MCF 10A (cell line): ENCODE data around the gene LDAF1. TPM values are rescaled to one million over a fixed set of nuclear protein-coding genes. Genes with fewer than 3 reads are reported as not detected.

ENCODE experiments used
- BruUV-seq: library from RNA; stranded (reverse); fragments of 400-500 nt; replicated peaks from 2 replicates; lab custom pipeline; 2021; lab: Mats Ljungman, UMichigan
- CTCF ChIA-PET: fragments of 300-600 bp; sonication (Branson Sonifier 250); formaldehyde crosslinking; extraction: SDS; loops from one replicate; lab custom pipeline; 2021; ENCODE audit warnings: antibody characterized with exemption, inconsistent platforms; lab: Yijun Ruan, JAX
- POLR2A ChIA-PET: fragments of 300-600, 350-650 bp; sonication (Branson Sonifier 250); formaldehyde crosslinking; extraction: SDS; loops from one replicate; lab custom pipeline; 2020; ENCODE audit warnings: antibody characterized with exemption, inconsistent platforms; lab: Yijun Ruan, JAX
- DNase-seq: peaks from one replicate; pipeline ENCODE4 v3.0.0-alpha.2; 2018; ENCODE audit not compliant: unreplicated experiment
- H3K27ac Mint-ChIP-seq: one replicate; pipeline ENCODE4 v1.8.0; 2022; ENCODE audit warnings: mild to moderate bottlenecking, low read depth, mixed read lengths; ENCODE audit not compliant: unreplicated experiment
- H3K27me3 Mint-ChIP-seq: one replicate; pipeline ENCODE4 v1.8.0; 2022; ENCODE audit warnings: mixed read lengths; ENCODE audit not compliant: insufficient read depth, unreplicated experiment
- H3K36me3 Mint-ChIP-seq: one replicate; pipeline ENCODE4 v1.8.0; 2022; ENCODE audit warnings: mild to moderate bottlenecking, moderate library complexity, mixed read lengths; ENCODE audit not compliant: insufficient read depth, unreplicated experiment
- H3K4me1 Mint-ChIP-seq: one replicate; pipeline ENCODE4 v1.8.0; 2022; ENCODE audit warnings: mixed read lengths; ENCODE audit not compliant: insufficient read depth, unreplicated experiment
- H3K4me3 Mint-ChIP-seq: one replicate; pipeline ENCODE4 v1.8.0; 2022; ENCODE audit warnings: mild to moderate bottlenecking, moderate library complexity, mixed read lengths; ENCODE audit not compliant: unreplicated experiment
- H3K9me3 Mint-ChIP-seq: one replicate; pipeline ENCODE4 v1.8.0; 2022; ENCODE audit warnings: mixed read lengths; ENCODE audit not compliant: unreplicated experiment
- CTCF ChIP-seq: fragments of 200-600 bp; IDR thresholded peaks from one replicate; pipeline ENCODE4 v1.8.0; 2022; ENCODE audit warnings: antibody characterized with exemption, mild to moderate bottlenecking; ENCODE audit not compliant: unreplicated experiment
- intact Hi-C: fragments of 100-400 bp; cut with micrococcal nuclease; formaldehyde crosslinking; loops from 2 replicates; pipeline ENCODE4 v1.14.1; 2022
- total RNA-seq: library from RNA; stranded (reverse); gene quantifications from 2 replicates; pipeline ENCODE4 v1.2.3, GENCODE V29; 2022

LDAF1 gene
- total RNA-seq, 1 experiment from 2014 or later = 30.1 TPM

DNA sequence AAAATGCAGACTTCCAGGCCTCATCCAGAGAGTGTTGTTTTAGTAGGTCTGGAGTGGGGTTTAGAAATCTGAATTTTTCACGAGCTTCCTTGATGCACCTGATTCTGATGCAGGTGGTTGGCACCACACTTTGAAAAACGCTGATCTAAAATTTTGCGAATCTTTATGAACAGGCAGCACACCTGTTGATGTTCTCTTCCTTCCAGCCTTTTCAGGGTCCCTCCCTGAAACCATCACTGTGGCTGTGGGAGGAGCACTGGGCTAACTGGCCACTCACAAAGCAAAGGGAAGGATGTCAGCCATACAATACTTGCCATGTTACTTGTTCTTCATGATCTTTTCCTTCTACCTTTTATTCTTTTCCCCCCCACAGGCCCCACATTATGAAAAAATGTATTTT is 14.2 kb downstream of the LDAF1 start:
- Mint-ChIP-seq H3K27ac (no peak overlapping the region), H3K27me3 (no peaks in the 10 kb centered on the region), H3K36me3 (peaks cover 56% of the 10 kb centered on the region), H3K4me1 (no peaks in the 10 kb centered on the region), H3K9me3 (no peaks in the 10 kb centered on the region), H3K4me3 (no peak overlapping the region)
- TF ChIP-seq CTCF = no peak
- POLR2A ChIA-PET = interaction anchor here (1.2 kb wide), 1 partner anchor 16 kb away, joined by 4 read pairs; no protein-coding TSS in a partner anchor
- BruUV-seq = no TSS peak
- DNase-seq = no peak
- intact Hi-C loops = no loop called here
- CTCF ChIA-PET = interaction anchor here (1.0 to 1.1 kb wide), 3 partner anchors 15 to 128 kb away, joined by 3 to 6 read pairs (median 3); no protein-coding TSS in a partner anchor

- Mint-ChIP-seq H3K27me3 (no peaks in the 10 kb centered on the region), H3K4me1 (no peaks in the 10 kb centered on the region), H3K4me3 (no peak overlapping the region), H3K27ac (no peak overlapping the region), H3K9me3 (no peaks in the 10 kb centered on the region), H3K36me3 (peaks cover 62% of the 10 kb centered on the region)
- DNase-seq = no peak
- ChIA-PET CTCF (no interaction called here), POLR2A (no interaction called here)
- no peak for TF ChIP-seq CTCF
- no TSS peak for BruUV-seq
- intact Hi-C loops = no loop called here
These were observed 16.9 kb downstream of the LDAF1 start for GRCh38 chr16:21175397-21175796.

GRCh38 chr16:21179126-21179982 is 20.9 kb downstream of the LDAF1 start:
- H3K4me3 Mint-ChIP-seq = no peak overlapping the region
- TF ChIP-seq CTCF = no peak
- no peak overlapping the region for H3K27ac Mint-ChIP-seq
- no peaks in the 10 kb centered on the region for H3K9me3 Mint-ChIP-seq
- no peaks in the 10 kb centered on the region for H3K4me1 Mint-ChIP-seq
- ChIA-PET CTCF (interaction anchor here (0.6 kb wide), 2 partner anchors 12 to 163 kb away, joined by 3 to 7 read pairs; no protein-coding TSS in a partner anchor), POLR2A (no interaction called here)
- H3K36me3 Mint-ChIP-seq = peaks cover 35% of the 10 kb centered on the region
- intact Hi-C loops = no loop called here
- DNase-seq = no peak
- H3K27me3 Mint-ChIP-seq = no peaks in the 10 kb centered on the region
- TSS peak; percentile 35 for BruUV-seq

- DNase-seq = no peak
- Mint-ChIP-seq H3K36me3 (peaks cover 32% of the 10 kb centered on the region), H3K27ac (no peak overlapping the region), H3K27me3 (no peaks in the 10 kb centered on the region), H3K4me3 (no peak overlapping the region), H3K9me3 (no peaks in the 10 kb centered on the region), H3K4me1 (no peaks in the 10 kb centered on the region)
- intact Hi-C loops = no loop called here
- BruUV-seq = no TSS peak
- no peak for TF ChIP-seq CTCF
- ChIA-PET POLR2A (no interaction called here), CTCF (interaction anchor here (0.6 kb wide), 1 partner anchor 164 kb away, joined by 7 read pairs; no protein-coding TSS in a partner anchor)
These were observed 21.5 kb downstream of the LDAF1 start for GRCh38 chr16:21179983-21180365.
